ENCODE results near the gene ARMC7. TPM values are rescaled to one million over a fixed set of nuclear protein-coding genes. Genes with fewer than 3 reads are reported as not detected.

ARMC7 gene
- total RNA-seq, 2 donors from 2014 or later: 20.0 to 26.6 TPM

DNA sequence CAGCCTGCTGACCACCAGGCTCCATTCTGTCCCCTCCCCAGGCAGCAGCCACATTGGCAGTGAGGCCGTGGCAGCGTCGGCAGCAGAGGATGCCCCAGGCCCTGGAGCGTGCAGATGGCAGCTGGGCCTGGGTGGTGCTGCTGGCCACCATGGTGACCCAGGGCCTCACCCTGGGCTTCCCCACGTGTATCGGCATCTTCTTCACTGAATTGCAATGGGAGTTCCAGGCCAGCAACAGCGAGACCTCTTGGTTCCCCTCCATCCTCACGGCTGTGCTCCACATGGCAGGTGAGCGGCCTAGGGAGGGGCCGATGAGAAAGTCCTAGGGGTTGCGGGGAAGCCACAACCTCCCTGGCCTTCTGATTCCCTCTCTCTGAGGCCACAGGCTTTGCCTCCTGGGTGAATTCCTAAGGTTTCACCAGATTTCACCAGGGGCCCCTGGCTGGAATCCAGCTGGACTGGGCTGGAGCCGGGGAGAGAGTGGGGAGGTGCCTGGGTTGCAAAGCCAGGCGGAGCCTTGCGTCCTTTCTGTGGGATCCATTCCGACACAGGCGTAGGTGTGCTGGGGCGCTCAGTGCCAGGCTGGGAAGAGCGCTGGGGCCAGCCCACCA lies 16.1 kb upstream of the ARMC7 start:
- DNase-seq: no peak
- H3K36me3 Mint-ChIP-seq (ENCODE audit: low read depth): peaks cover 35% of the 10 kb centered on the region
- no peaks in the 10 kb centered on the region for H3K9me3 Mint-ChIP-seq
- TF ChIP-seq, protein P1, sequence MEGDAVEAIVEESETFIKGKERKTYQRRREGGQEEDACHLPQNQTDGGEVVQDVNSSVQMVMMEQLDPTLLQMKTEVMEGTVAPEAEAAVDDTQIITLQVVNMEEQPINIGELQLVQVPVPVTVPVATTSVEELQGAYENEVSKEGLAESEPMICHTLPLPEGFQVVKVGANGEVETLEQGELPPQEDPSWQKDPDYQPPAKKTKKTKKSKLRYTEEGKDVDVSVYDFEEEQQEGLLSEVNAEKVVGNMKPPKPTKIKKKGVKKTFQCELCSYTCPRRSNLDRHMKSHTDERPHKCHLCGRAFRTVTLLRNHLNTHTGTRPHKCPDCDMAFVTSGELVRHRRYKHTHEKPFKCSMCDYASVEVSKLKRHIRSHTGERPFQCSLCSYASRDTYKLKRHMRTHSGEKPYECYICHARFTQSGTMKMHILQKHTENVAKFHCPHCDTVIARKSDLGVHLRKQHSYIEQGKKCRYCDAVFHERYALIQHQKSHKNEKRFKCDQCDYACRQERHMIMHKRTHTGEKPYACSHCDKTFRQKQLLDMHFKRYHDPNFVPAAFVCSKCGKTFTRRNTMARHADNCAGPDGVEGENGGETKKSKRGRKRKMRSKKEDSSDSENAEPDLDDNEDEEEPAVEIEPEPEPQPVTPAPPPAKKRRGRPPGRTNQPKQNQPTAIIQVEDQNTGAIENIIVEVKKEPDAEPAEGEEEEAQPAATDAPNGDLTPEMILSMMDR (conservative IDR thresholded peaks at IDR 0.05): no peak
- Histone ChIP-seq H3K4me1 (ENCODE audit: control insufficient read depth, insufficient read depth, low read length) (peaks cover 3% of the 10 kb centered on the region), H3K9me3 (ENCODE audit: control insufficient read depth, low read length) (no peaks in the 10 kb centered on the region), H3K27ac (ENCODE audit: low read depth, low read length) (no peak overlapping the region), H3K4me3 (ENCODE audit: low read length) (no peak overlapping the region), H3K27me3 (ENCODE audit: control insufficient read depth, insufficient read depth, low read length, poor library complexity, severe bottlenecking) (no peaks in the 10 kb centered on the region), H3K36me3 (ENCODE audit: control insufficient read depth, insufficient read depth, low read length) (peaks cover 15% of the 10 kb centered on the region), H3K9ac (ENCODE audit: extremely low read depth, low read length, poor library complexity, severe bottlenecking) (no peak overlapping the region)
- 95 to 99% methylated on average over 11 to 18 of the region's 18 CpGs for WGBS, 2 experiments (ENCODE audit: insufficient coverage in 1 of 2, insufficient read length in 1 of 2)
- H3K27ac Mint-ChIP-seq: no peak overlapping the region
- no peak overlapping the region for H3K4me3 Mint-ChIP-seq
- H3K27me3 Mint-ChIP-seq (ENCODE audit: insufficient read depth): no peaks in the 10 kb centered on the region
- peaks cover 43% of the 10 kb centered on the region for H3K4me1 Mint-ChIP-seq

DNA sequence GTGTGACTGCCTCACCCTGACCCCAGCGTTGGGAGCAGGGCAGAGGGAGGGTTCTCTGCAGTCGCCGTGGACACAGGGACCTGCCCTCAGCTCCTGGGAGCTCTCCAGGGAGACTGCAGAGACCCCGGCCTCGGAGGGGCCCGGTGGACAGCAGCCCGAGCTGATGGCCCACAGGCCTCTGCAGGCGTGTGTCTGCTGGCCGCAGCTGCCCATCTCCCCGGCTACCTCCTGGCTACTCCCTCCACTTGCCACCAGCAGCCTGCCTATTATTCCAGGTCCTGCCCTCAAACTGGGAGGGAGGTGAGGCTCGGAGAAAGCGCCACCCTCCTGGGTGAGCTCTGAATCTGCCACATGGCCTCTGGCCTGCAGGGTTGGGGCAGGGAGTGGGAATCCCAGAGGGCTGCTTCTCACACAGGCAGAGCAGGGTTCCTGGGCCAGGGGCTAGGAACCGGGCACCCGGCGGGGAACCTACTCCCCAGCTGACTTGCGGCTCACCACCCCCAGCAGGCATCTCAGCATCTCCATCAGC lies 14.8 kb upstream of the ARMC7 start:
- Histone ChIP-seq H3K36me3 (ENCODE audit: control insufficient read depth, insufficient read depth, low read length) (peaks cover 18% of the 10 kb centered on the region), H3K27ac (ENCODE audit: low read depth, low read length) (no peak overlapping the region), H3K4me1 (ENCODE audit: control insufficient read depth, insufficient read depth, low read length) (peaks cover 7% of the 10 kb centered on the region), H3K9me3 (ENCODE audit: control insufficient read depth, low read length) (no peaks in the 10 kb centered on the region), H3K27me3 (ENCODE audit: control insufficient read depth, insufficient read depth, low read length, poor library complexity, severe bottlenecking) (no peaks in the 10 kb centered on the region), H3K4me3 (ENCODE audit: low read length) (no peak overlapping the region), H3K9ac (ENCODE audit: extremely low read depth, low read length, poor library complexity, severe bottlenecking) (no peak overlapping the region)
- Mint-ChIP-seq H3K36me3 (ENCODE audit: low read depth) (peaks cover 43% of the 10 kb centered on the region), H3K9me3 (no peaks in the 10 kb centered on the region), H3K4me1 (peaks cover 38% of the 10 kb centered on the region), H3K4me3 (no peak overlapping the region), H3K27me3 (ENCODE audit: insufficient read depth) (no peaks in the 10 kb centered on the region), H3K27ac (no peak overlapping the region)
- WGBS, 2 experiments (ENCODE audit: insufficient coverage in 1 of 2, insufficient read length in 1 of 2): 81 to 88% methylated on average over 12 to 16 of the region's 16 CpGs
- DNase-seq: peak; percentile 61
- TF ChIP-seq, protein P1 (conservative IDR thresholded peaks at IDR 0.05): no peak

DNA sequence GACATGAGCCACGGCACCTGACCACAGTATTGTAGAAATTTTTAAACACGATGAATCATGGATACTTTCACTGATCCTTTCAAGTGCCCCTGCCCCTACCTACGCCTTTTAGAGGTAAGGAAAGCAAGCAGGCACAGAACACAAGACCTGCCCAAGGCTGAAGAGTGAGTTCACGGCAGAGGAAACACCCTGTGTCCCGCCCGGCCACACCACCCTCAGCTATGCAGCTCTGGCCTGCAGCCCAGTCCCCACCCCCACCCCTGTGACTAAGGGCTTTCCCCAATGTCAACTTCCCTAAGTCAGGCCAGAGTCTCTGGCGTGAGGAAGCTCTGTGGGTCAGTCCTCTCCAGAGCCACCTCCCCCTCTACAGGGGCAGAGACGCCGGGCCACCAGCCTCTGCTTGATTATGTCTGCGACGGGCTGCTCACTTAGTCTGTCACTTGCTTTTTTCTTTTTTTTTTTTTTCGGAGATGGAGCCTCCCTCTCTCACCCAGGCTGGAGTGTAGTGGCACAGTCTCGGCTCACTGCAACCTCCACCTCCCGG lies 13.6 kb upstream of the ARMC7 start:
- TF ChIP-seq, protein P1 (conservative IDR thresholded peaks at IDR 0.05): no peak
- no peak overlapping the region for H3K4me3 Mint-ChIP-seq
- Histone ChIP-seq H3K9me3 (ENCODE audit: control insufficient read depth, low read length) (no peaks in the 10 kb centered on the region), H3K36me3 (ENCODE audit: control insufficient read depth, insufficient read depth, low read length) (peaks cover 26% of the 10 kb centered on the region), H3K4me1 (ENCODE audit: control insufficient read depth, insufficient read depth, low read length) (peaks cover 6% of the 10 kb centered on the region), H3K27me3 (ENCODE audit: control insufficient read depth, insufficient read depth, low read length, poor library complexity, severe bottlenecking) (no peaks in the 10 kb centered on the region), H3K4me3 (ENCODE audit: low read length) (no peak overlapping the region), H3K27ac (ENCODE audit: low read depth, low read length) (no peak overlapping the region), H3K9ac (ENCODE audit: extremely low read depth, low read length, poor library complexity, severe bottlenecking) (no peak overlapping the region)
- DNase-seq: peak; percentile 83
- H3K27me3 Mint-ChIP-seq (ENCODE audit: insufficient read depth): no peaks in the 10 kb centered on the region
- peaks cover 51% of the 10 kb centered on the region for H3K36me3 Mint-ChIP-seq (ENCODE audit: low read depth)
- no peaks in the 10 kb centered on the region for H3K9me3 Mint-ChIP-seq
- peaks cover 30% of the 10 kb centered on the region for H3K4me1 Mint-ChIP-seq
- H3K27ac Mint-ChIP-seq: peak overlapping the region; percentile 41
- WGBS, 2 experiments (ENCODE audit: insufficient coverage in 1 of 2, insufficient read length in 1 of 2): 85 to 95% methylated on average over 11 to 14 of the region's 14 CpGs
